B cell (primary cell): Measurements from ENCODE around the gene CDC34.

Source experiments
- CTCF ChIP-seq: fragments of 200-600 bp; IDR thresholded peaks from one replicate; pipeline ENCODE4 v1.8.0; 2022; ENCODE audit warnings: antibody characterized with exemption, mild to moderate bottlenecking
- EZH2 ChIP-seq: IDR thresholded peaks from 2 replicates; pipeline ENCODE4 v1.6.1; 2012; ENCODE audit warnings: borderline replicate concordance, low read depth, mild to moderate bottlenecking, moderate library complexity, low read length; ENCODE audit not compliant: insufficient read depth, poor library complexity, severe bottlenecking

DNA sequence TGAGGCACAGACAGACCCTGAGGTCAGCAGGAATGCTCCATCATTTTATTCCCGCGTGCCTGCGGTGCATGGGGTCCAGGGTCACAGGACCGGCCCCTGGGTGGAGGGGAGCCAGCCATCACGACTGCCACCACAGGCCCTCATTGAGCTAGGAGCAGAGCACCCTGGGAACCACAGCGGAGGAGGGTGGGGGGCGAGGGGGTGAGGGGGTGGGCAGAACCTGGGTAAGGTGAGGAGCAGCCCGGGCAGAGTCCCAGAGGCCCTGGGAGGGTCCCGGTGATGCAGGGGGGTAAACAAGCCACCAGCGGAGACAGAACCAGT is 36.5 kb upstream of the CDC34 start:
- no peak for TF ChIP-seq CTCF
- no peak for TF ChIP-seq EZH2
